ENCODE measurements around the gene CHST15. TPM values are rescaled to one million over a fixed set of nuclear protein-coding genes. Genes with fewer than 3 reads are reported as not detected.

Gene CHST15
- total RNA-seq, 2 experiments from 2014 or later: 0.09 TPM; not detected in 1

DNA sequence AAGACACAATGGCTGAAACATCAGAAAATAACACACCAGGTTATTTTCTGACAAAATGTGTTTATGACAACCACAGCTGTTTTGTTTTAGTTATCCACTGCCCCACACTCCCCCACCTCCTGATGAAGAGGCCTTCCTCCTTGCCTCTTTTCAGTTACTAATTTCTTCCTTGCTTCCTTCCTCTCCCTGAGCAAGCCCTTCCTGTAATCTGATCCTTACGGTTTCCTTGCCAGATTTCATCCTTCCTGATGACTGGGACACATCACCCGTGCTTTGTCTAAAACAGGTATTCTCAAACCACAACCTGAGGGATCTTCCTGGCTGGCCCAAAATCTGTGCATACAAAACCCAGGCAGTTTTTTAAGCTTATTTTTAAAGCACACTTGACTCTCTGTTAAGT, 39.4 kb downstream of the CHST15 start:
- no peaks in the 10 kb centered on the region for H3K36me3 Mint-ChIP-seq
- no peak overlapping the region for H3K27ac Mint-ChIP-seq
- H3K4me3 Mint-ChIP-seq: no peak overlapping the region
- H3K9me3 Mint-ChIP-seq (ENCODE audit: low read depth): no peaks in the 10 kb centered on the region
- ATAC-seq: no peak
- no peak for DNase-seq
- no peaks in the 10 kb centered on the region for H3K4me1 Mint-ChIP-seq
- no peaks in the 10 kb centered on the region for H3K27me3 Mint-ChIP-seq
- CTCF ChIA-PET: no interaction called here

DNA sequence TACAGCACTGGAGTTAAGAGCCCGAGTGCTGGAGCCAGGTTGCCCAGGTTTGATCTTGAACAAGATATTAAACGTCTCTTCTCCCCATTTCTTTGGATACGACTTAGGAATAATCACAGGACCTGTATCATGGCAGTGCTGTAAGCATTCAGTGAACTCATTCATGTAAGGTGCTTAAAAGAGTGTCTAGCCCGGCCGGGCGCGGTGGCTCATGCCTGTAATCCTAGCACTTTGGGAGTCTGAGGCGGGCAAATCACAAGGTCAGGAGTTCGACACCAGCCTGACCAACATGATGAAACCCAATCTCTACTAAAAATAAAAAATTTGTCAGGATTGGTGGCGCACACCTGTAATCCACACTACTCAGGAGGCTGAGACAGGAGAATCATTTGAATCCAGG, 40.8 kb downstream of the CHST15 start:
- Mint-ChIP-seq H3K27me3 (peaks cover 5% of the 10 kb centered on the region), H3K4me3 (no peak overlapping the region), H3K4me1 (no peaks in the 10 kb centered on the region), H3K9me3 (ENCODE audit: low read depth) (no peaks in the 10 kb centered on the region), H3K27ac (no peak overlapping the region), H3K36me3 (no peaks in the 10 kb centered on the region)
- CTCF ChIA-PET: no interaction called here
- DNase-seq: no peak
- no peak for ATAC-seq

DNA sequence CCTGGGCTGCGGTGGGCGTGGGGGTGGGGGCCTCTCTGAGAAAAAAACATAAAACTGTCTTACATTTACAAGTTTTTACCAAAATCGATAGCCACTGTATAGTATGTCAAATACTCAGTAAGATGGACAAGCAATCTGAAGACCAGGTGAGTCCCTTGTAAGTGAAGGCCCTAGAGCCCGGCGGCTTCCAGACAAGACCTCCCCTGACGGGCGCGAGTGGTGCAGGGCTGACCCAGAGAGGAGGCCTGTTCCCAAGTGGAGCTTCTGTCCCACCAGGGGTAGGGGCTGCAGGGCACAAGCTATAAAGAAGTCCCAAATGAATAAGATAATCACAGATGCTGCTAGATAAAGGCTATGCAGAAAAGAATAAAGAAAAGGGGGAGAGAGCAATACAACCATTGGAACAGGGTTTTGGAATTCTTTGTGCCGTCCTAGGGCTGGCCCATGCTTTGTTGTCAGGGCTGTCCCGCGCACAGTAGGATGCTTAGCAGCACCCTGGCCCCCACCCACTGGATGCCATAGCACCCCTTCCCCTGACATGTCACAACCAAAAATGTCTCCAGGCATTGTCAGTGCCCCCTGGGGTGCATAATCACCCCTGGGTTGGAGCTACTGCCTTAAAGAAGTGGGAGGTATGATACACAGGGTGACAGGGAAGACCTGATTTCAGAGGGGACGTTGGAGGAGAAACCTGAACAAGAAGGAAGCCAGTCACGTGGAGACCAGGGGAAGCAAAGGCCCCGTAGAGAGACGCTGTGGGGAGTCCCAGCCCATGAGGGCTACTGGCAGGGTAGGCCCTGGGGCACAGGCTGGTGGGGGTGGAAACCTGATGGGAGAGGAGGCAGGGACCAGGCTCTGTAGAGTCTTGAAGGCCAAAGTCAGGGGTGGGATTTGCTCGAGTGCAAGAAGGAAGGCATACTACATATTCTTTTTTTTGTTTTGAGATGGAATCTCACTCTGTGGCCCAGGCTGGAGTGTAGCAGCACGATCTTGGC, 43.1 kb downstream of the CHST15 start:
- DNase-seq (no peak), ATAC-seq (no peak)
- Mint-ChIP-seq H3K27me3 (peaks cover 9% of the 10 kb centered on the region), H3K27ac (no peak overlapping the region), H3K36me3 (no peaks in the 10 kb centered on the region), H3K4me1 (no peaks in the 10 kb centered on the region), H3K4me3 (no peak overlapping the region), H3K9me3 (ENCODE audit: low read depth) (no peaks in the 10 kb centered on the region)
- CTCF ChIA-PET: no interaction called here

DNA sequence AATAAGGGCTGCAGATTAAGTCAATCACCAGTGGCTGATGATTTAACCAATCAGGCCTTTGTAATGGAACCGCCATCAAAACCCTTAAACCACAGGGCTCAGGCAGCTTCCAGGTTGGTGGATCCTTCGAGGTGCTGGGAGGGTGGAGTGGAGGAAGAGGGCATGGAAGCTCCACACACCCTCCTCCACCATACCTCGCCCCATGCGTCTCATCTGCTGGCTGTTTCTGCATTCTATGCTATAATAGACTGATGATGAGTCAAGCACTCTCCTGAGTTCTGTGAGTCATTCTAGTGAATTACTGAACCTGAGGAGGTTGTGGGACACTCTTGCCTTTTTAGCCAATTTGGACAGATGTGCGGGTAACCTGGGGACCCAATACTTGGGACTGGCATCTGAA, 43.9 kb downstream of the CHST15 start:
- Mint-ChIP-seq H3K4me1 (no peaks in the 10 kb centered on the region), H3K36me3 (no peaks in the 10 kb centered on the region), H3K4me3 (no peak overlapping the region), H3K27me3 (peaks cover 12% of the 10 kb centered on the region), H3K27ac (no peak overlapping the region), H3K9me3 (ENCODE audit: low read depth) (no peaks in the 10 kb centered on the region)
- ATAC-seq: no peak
- DNase-seq: no peak
- CTCF ChIA-PET: no interaction called here

DNA sequence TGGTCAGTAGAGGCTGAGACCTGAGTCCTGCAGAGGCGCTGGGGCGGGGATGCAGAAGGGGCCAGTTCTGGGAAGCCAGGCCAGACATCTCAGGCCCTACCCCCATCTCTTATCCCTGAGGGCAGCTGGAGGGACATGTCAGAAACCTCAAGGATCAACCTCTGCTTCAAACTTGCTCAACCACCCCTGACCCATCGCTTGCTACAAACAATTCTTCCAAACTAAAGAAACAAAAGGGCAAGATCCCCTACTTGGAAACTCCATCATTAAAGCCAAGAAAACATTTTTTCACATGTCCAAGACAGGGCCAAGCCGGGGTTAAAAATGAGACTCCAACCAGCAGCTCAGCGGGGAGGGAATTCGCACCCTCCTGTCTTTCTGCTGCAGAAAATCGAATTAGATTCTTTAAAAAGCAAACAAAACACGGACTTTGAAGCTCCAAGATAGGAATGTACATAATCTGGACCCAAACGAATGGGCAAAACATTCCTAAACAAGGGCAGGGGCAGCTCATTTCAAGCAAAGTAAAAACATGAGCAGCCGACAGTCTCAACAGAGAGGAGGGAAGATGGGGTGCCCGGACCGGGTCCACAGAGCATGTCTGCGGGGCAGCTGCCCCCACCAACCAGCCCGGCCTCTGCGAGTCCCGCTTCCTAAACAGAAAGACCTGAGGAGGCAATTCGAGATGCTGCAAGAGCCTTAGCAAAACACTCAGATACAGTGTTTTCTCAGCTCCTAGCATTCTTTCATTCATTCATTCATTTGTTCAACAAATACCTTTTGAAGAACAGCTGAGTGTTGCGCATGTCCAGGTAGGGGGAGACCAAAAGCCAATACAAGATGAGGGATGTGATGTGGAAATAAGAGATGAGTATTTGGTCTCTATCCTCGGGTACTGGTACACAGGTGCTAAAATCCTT, 44.8 kb downstream of the CHST15 start:
- Mint-ChIP-seq H3K36me3 (no peaks in the 10 kb centered on the region), H3K27ac (no peak overlapping the region), H3K4me1 (no peaks in the 10 kb centered on the region), H3K4me3 (no peak overlapping the region), H3K9me3 (ENCODE audit: low read depth) (no peaks in the 10 kb centered on the region), H3K27me3 (peaks cover 14% of the 10 kb centered on the region)
- no peak for ATAC-seq
- DNase-seq: no peak
- CTCF ChIA-PET: no interaction called here

DNA sequence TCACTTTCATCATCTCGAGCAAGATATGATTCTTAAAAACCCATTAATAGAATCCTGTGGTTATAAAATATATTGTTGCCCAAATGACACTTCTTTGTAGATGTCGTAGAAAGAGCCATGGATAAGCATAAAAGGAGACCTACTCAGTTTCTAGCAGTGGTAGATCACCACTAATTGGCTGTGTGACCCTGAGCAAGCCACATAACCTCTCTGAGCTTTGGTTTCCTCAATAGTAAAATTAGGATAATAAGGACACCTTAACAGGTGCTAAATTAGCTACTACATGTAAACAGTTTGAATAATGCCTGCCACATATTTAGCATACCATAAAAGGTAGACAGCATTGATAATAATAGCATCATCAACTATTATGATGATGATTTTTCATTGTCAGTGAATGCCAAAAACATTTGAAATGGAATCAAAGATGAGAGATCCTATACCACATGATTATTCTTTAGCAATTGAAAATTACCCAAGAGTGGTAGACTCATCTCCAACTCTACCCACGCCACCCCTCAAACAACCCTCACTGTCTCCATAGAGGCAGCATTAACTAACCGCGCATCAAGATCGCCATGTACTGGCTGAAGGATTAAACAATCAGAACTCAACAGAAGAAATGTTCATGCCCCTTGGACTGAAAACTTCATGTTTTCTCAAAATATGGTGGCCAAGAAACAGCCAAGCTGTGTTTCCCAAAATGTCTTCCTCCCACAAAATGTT, 45.8 kb downstream of the CHST15 start:
- H3K36me3 Mint-ChIP-seq: no peaks in the 10 kb centered on the region
- H3K4me3 Mint-ChIP-seq: no peak overlapping the region
- DNase-seq (no peak), ATAC-seq (no peak)
- CTCF ChIA-PET: no interaction called here
- peaks cover 4% of the 10 kb centered on the region for H3K4me1 Mint-ChIP-seq
- no peak overlapping the region for H3K27ac Mint-ChIP-seq
- H3K9me3 Mint-ChIP-seq (ENCODE audit: low read depth): no peaks in the 10 kb centered on the region
- peaks cover 19% of the 10 kb centered on the region for H3K27me3 Mint-ChIP-seq

DNA sequence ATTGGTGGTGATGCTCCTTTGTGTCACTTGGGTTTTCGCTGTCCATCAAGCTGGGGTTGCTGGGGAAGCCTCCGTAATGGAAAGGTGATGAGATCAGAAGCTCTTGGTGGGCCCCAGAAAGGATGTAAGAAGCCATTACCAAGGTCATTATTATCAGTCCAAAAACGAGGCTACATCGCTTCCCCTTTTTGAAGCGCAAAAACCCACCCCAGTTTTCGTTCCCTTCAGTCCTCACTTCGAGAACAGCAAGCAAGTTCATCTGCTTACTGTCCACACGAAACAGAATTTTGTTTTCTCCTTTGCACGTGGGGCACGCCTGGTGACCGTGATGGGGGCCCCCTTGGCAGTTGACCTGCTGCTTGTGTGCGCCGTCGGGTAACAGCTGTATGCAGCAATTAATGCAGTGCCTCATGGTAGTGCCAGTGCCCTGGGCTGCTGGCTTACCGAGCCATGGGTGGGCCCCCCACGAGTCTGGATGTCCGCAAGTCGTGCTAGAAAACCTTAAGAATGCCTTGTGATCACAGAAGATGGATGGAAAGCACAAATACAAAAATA, 47.5 kb downstream of the CHST15 start:
- H3K4me3 Mint-ChIP-seq: no peak overlapping the region
- no peaks in the 10 kb centered on the region for H3K36me3 Mint-ChIP-seq
- H3K27me3 Mint-ChIP-seq: peaks cover 24% of the 10 kb centered on the region
- no peak for ATAC-seq
- H3K27ac Mint-ChIP-seq: no peak overlapping the region
- peaks cover 4% of the 10 kb centered on the region for H3K4me1 Mint-ChIP-seq
- DNase-seq: no peak
- CTCF ChIA-PET: no interaction called here
- no peaks in the 10 kb centered on the region for H3K9me3 Mint-ChIP-seq (ENCODE audit: low read depth)

DNA sequence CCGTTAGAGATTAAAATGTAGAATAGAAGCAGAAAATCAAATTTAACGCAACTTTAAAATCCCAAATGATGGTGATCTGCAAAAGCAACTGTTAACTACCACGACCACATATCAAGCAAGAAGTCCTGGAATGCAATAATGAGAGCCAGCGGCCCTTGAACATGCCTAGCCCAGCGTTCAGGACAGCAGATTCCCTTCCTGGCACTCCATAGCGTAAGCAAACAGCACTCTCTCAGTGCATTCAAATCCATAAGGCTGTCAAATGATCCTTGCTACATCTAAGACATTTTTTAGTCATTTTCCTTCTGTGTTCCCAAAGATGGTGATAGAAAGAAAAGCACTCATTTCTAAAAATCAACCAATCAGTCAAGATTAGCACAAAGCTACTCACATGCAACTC, 48.1 kb downstream of the CHST15 start:
- CTCF ChIA-PET: no interaction called here
- DNase-seq (no peak), ATAC-seq (no peak)
- H3K27me3 Mint-ChIP-seq: peaks cover 24% of the 10 kb centered on the region
- H3K9me3 Mint-ChIP-seq (ENCODE audit: low read depth): no peaks in the 10 kb centered on the region
- no peak overlapping the region for H3K4me3 Mint-ChIP-seq
- H3K4me1 Mint-ChIP-seq: peaks cover 4% of the 10 kb centered on the region
- H3K27ac Mint-ChIP-seq: no peak overlapping the region
- no peaks in the 10 kb centered on the region for H3K36me3 Mint-ChIP-seq

DNA sequence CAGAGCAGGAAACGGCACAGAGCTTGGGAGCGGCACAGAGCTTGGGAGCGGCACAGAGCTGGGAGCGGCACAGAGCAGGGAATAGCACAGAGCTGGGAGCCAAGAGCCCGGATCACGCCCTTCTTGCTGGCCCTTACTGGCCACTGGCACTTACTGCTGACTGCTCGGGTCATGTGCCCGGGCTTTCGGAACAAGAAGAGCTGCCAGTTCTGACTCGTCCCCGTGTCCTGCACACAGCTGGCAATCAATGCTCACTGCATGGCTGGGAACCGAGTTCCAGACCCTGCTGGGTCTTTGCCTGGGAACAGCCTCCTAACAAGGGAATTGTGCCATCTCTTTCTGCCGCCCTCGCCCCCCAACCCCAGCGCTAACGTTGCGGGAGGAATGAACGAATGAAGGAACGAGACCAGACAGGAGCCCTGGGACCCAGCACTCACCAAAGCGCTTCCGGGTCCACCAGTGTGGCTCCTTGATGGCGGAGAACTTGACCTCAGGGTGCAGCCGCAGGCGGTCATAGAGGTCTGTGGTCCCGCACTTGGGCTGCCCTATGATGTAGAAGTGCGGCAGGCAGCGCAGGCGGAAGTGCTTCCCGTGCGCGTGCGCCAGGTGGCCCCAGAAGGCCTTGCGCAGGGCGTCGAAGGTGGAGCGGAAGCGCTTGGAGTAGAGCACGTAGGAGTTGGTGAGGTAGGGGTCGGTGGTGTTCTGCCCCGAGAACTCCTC, 49.1 kb downstream of the CHST15 start:
- no peak overlapping the region for H3K4me3 Mint-ChIP-seq
- CTCF ChIA-PET: no interaction called here
- H3K9me3 Mint-ChIP-seq (ENCODE audit: low read depth): no peaks in the 10 kb centered on the region
- peaks cover 4% of the 10 kb centered on the region for H3K4me1 Mint-ChIP-seq
- no peak for DNase-seq
- no peak overlapping the region for H3K27ac Mint-ChIP-seq
- no peaks in the 10 kb centered on the region for H3K36me3 Mint-ChIP-seq
- no peak for ATAC-seq
- peaks cover 29% of the 10 kb centered on the region for H3K27me3 Mint-ChIP-seq

DNA sequence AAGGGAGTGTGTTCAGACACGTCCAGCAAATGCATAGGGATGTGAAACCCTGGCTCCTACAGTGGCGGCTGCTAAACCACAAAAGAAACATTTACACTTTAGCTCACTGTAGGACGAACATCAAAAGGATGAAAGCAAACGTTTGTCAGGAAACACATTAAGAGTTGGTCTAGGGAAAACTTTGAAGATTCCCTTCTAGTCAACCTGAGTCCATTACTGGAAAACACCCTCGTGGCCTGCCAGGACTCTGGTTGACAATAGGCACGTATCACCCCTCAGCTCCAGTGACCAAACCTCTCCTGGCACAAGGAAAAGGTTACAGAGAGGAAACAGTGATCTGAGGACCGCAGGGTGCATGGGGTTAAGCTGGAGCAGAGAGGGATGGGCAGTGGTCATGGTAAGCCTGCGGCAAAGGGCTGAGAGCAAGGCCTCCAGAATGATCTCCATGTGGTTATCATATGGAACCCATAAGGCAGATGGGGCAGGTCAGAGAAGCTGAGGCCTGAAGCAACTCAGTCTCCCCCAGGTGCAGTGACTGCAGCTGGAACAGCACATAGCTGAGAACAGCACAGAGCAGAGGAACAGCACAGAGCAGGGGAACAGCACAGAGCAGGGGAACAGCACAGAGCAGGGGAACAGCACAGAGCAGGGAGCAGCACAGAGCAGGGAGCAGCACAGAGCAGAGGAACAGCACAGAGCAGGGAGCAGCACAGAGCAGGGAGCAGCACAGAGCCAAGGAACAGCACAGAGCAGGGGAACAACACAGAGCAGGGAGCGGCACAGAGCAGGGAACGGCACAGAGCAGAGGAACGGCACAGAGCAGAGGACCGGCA, 49.9 kb downstream of the CHST15 start:
- DNase-seq: no peak
- ATAC-seq: no peak
- H3K9me3 Mint-ChIP-seq (ENCODE audit: low read depth): no peaks in the 10 kb centered on the region
- H3K36me3 Mint-ChIP-seq: no peaks in the 10 kb centered on the region
- H3K4me3 Mint-ChIP-seq: no peak overlapping the region
- CTCF ChIA-PET: no interaction called here
- peaks cover 4% of the 10 kb centered on the region for H3K4me1 Mint-ChIP-seq
- H3K27me3 Mint-ChIP-seq: peaks cover 29% of the 10 kb centered on the region
- H3K27ac Mint-ChIP-seq: no peak overlapping the region

DNA sequence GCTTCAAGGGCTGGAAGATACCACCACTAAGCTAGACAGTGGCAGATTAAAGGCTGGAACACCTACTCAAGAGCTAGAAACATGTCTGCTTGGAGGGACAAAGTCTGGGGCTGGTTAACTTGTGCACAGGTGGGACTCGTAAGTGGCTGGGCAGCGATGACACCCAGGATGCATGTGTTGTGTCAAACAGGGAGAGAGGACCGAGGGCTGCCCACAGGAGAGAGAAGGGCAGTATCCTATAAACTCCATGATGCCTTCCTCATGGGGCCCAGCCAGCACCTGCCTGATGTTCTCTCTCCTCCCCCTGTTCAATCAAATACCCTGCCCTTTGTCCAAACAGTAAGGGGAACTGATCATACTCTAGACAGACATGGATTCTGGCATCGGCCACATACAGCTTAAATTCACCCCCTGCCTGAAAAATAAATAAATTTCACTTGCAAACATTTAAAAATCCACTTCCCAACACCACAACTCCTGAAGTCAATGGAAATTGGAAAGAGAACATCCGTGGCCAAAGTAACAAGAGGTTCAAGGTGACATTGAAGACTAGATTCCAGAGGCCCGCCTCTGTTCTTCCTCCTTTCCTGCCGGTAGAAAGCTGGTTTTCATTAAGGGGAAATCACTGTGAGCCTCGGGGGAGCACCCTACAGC, 50.6 kb downstream of the CHST15 start:
- ATAC-seq: no peak
- Mint-ChIP-seq H3K4me1 (peaks cover 4% of the 10 kb centered on the region), H3K36me3 (no peaks in the 10 kb centered on the region), H3K27me3 (peaks cover 27% of the 10 kb centered on the region), H3K4me3 (no peak overlapping the region), H3K27ac (no peak overlapping the region), H3K9me3 (ENCODE audit: low read depth) (no peaks in the 10 kb centered on the region)
- DNase-seq: no peak
- CTCF ChIA-PET: no interaction called here
